A673 (cell line): ENCODE measurements around the gene S100A4. TPM values are rescaled to one million over a fixed set of nuclear protein-coding genes. Genes with fewer than 3 reads are reported as not detected.
"Not testable (repeated sequence)": the region's sequence is repeated elsewhere in the genome, so short reads cannot be mapped to it uniquely, and the experiment has no call there.

Source experiments
- BruUV-seq: library from RNA; stranded (reverse); fragments of 400-500 nt; replicated peaks from 2 replicates; lab custom pipeline; 2021; lab: Mats Ljungman, UMichigan
- CTCF ChIA-PET: fragments of 300-600 bp; sonication (Branson Sonifier 250); formaldehyde crosslinking; loops from one replicate; lab custom pipeline; 2022; ENCODE audit warnings: antibody characterized with exemption; lab: Charles Lee
- POLR2A ChIA-PET: fragments of 300-600 bp; sonication (Branson Sonifier 250); formaldehyde crosslinking; loops from one replicate; lab custom pipeline; 2022; ENCODE audit warnings: antibody characterized with exemption; ENCODE audit not compliant: low non-redundant PET; lab: Charles Lee
- DNase-seq: peaks from one replicate; pipeline ENCODE4 v3.0.0-alpha.2; 2015; ENCODE audit warnings: low spot score
- H3K27ac ChIP-seq: fragments of 200-600 bp; sonication (generic); 2 replicates; pipeline ENCODE4 v1.5.1; 2016; ENCODE audit warnings: mixed run types, low read depth, mild to moderate bottlenecking, mixed read lengths, antibody characterized with exemption, low read length; ENCODE audit not compliant: poor library complexity, severe bottlenecking
- H3K27me3 ChIP-seq: fragments of 200-600 bp; sonication (generic); replicated peaks from 2 replicates; pipeline ENCODE4 v1.6.1; 2017; ENCODE audit warnings: mixed run types, low read depth, mild to moderate bottlenecking, mixed read lengths, antibody characterized with exemption, low read length; ENCODE audit not compliant: insufficient read depth, poor library complexity
- H3K36me3 ChIP-seq: fragments of 200-600 bp; sonication (generic); 2 replicates; pipeline ENCODE4 v1.6.1; 2016; ENCODE audit warnings: mixed run types, mild to moderate bottlenecking, mixed read lengths, antibody characterized with exemption, low read length; ENCODE audit not compliant: insufficient read depth, poor library complexity, severe bottlenecking
- H3K4me1 ChIP-seq: fragments of 200-600 bp; sonication (generic); 2 replicates; pipeline ENCODE4 v1.6.1; 2017; ENCODE audit warnings: mixed run types, mild to moderate bottlenecking, mixed read lengths, antibody characterized with exemption, low read length; ENCODE audit not compliant: insufficient read depth, poor library complexity, severe bottlenecking
- H3K4me3 ChIP-seq: fragments of 200-600 bp; sonication (generic); 2 replicates; pipeline ENCODE4 v1.5.1; 2016; ENCODE audit warnings: low read depth, mixed run types, mild to moderate bottlenecking, mixed read lengths, low read length; ENCODE audit not compliant: poor library complexity, severe bottlenecking
- H3K9me3 ChIP-seq: fragments of 200-600 bp; sonication (generic); 2 replicates; pipeline ENCODE4 v1.6.1; 2016; ENCODE audit warnings: mixed run types, low read depth, mild to moderate bottlenecking, mixed read lengths, antibody characterized with exemption, low read length; ENCODE audit not compliant: poor library complexity, severe bottlenecking
- CTCF ChIP-seq: fragments of 300-800, 200-600 bp; sonication (generic); conservative IDR thresholded peaks from 2 replicates; pipeline ENCODE4 v1.5.1; 2017; ENCODE audit warnings: low read depth, mild to moderate bottlenecking, antibody characterized with exemption, low read length, moderate library complexity, mixed read lengths
- EZH2 ChIP-seq: fragments of 200-600 bp; sonication (generic); IDR thresholded peaks from 2 replicates; pipeline ENCODE4 v1.6.1; 2017; ENCODE audit warnings: borderline replicate concordance, low read depth, mild to moderate bottlenecking, mixed read lengths, antibody characterized with exemption, low read length; ENCODE audit not compliant: poor library complexity, severe bottlenecking
- intact Hi-C: fragments of 100-400 bp; cut with micrococcal nuclease; formaldehyde crosslinking; loops from one replicate; pipeline ENCODE4 v1.10.0; 2022; ENCODE audit not compliant: unreplicated experiment
- total RNA-seq: library from RNA; stranded (reverse); gene quantifications from 2 replicates; pipeline ENCODE4 v1.2.3, GENCODE V29; 2021

Gene S100A4
- total RNA-seq, 1 experiment from 2014 or later, result 20.0 TPM

- intact Hi-C loops, result no loop called here
- Histone ChIP-seq H3K4me3 (no peak overlapping the region), H3K36me3 (no peaks in the 10 kb centered on the region), H3K9me3 (no peaks in the 10 kb centered on the region), H3K4me1 (no peaks in the 10 kb centered on the region), H3K27me3 (no peaks in the 10 kb centered on the region), H3K27ac (no peak overlapping the region)
- no TSS peak for BruUV-seq
- no peak for DNase-seq
- POLR2A ChIA-PET, result no interaction called here
- CTCF ChIA-PET, result no interaction called here
- TF ChIP-seq CTCF (no peak), EZH2 (no peak)
These were observed 31.5 kb upstream of the S100A4 start for GRCh38 chr1:153577138-153577537.

- intact Hi-C loops, DNase-seq, CTCF ChIA-PET, H3K9me3 ChIP-seq, H3K27me3 ChIP-seq, BruUV-seq, H3K27ac ChIP-seq, H3K4me1 ChIP-seq, H3K36me3 ChIP-seq, H3K4me3 ChIP-seq, POLR2A ChIA-PET: not testable (repeated sequence)
These were observed 29.9 kb upstream of the S100A4 start for GRCh38 chr1:153575497-153575896.

DNA sequence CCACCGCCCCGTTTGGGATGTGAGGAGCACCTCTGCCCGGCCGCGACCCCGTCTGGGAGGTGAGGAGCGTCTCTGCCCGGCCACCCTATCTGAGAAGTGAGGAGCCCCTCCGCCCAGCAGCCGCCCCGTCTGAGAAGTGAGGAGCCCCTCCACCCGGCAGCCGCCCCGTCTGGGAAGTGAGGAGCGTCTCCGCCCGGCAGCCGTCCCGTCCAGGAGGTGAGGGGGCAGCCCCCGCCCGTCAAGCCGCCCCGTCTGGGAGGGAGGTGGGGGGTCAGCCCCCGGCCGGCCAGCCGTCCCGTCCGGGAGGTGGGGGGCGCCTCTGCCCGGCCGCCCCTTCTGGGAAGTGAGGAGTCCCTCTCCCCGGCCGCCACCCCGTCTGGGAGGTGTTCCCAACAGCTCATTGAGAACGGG lies 29.5 kb upstream of the S100A4 start:
- H3K27ac ChIP-seq, CTCF ChIA-PET, DNase-seq, H3K9me3 ChIP-seq, H3K36me3 ChIP-seq, intact Hi-C loops, POLR2A ChIA-PET, H3K27me3 ChIP-seq, H3K4me1 ChIP-seq, BruUV-seq, H3K4me3 ChIP-seq: not testable (repeated sequence)

GRCh38 chr1:153573351-153573750 lies 27.7 kb upstream of the S100A4 start:
- no peak for DNase-seq
- ChIA-PET CTCF (interaction anchor here (1.0 kb wide), 1 partner anchor 44 kb away, joined by 3 read pairs; no protein-coding TSS in a partner anchor), POLR2A (no interaction called here)
- H3K36me3 ChIP-seq, result no peaks in the 10 kb centered on the region
- no peaks in the 10 kb centered on the region for H3K27me3 ChIP-seq
- peaks cover 1% of the 10 kb centered on the region for H3K4me1 ChIP-seq
- BruUV-seq, result no TSS peak
- TF ChIP-seq CTCF (no peak), EZH2 (no peak)
- H3K4me3 ChIP-seq, result no peak overlapping the region
- no peak overlapping the region for H3K27ac ChIP-seq
- intact Hi-C loops, result no loop called here
- no peaks in the 10 kb centered on the region for H3K9me3 ChIP-seq
